Loucy (cell line): Measurements from ENCODE around the gene ADGRG1.

ENCODE experiments used
- CTCF ChIP-seq: fragments of 200-600 bp; sonication (generic); conservative IDR thresholded peaks from 2 replicates; pipeline ENCODE4 v1.5.1; 2014; ENCODE audit warnings: mild to moderate bottlenecking, antibody characterized with exemption, low read length
- EZH2phosphoT487 ChIP-seq: fragments of 200-600 bp; IDR thresholded peaks from 2 replicates; pipeline ENCODE4 v1.6.1; 2018; ENCODE audit warnings: antibody characterized with exemption, mild to moderate bottlenecking, moderate library complexity, borderline replicate concordance

GRCh38 chr16:57663917-57664661 lies 35.7 kb downstream of the ADGRG1 start:
- TF ChIP-seq CTCF (0 out of 2 replicates have a peak, but pooled peaks have one; percentile 37), EZH2phosphoT487 (no peak)
